Measurements from ENCODE around the gene PTPRD.

The PTPRD gene

DNA sequence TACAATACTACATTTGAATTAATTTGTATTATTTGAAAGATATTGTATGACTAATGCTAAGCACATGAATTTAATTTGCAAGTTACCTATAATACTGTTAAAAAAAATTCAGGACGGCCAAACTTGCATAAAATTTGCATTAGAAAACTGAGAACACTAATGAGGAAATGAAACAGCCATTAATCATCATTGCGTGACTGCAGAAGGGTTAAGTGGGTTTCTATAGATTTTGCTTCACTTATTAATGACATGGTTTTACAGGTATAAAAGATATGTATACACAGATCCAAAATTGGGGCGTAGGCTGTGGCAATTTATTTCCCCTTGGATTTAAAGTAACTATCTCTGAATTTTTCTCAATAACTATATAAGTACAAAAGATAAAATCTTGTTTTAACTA, 882.6 kb downstream of the PTPRD start:
- no peak for DNase-seq

DNA sequence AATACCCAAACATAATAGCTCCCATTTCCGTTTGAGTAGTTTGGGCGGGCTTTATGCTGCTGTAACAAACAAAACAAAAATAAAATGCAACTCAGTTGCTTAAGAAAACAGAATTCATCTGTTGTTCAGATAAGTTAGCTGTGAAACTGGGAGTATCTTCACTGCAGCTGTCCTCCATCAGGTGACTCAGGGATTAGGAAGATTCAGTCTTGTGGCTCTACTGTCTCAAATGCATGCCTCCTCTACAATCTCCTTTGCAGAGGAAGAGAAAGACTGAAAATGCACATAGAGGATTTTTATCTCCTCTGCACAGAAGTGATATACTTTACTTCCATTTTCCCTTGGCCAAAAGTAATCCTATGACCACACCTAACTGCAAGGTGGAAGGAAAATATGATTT, 883.7 kb downstream of the PTPRD start:
- DNase-seq, result no peak

DNA sequence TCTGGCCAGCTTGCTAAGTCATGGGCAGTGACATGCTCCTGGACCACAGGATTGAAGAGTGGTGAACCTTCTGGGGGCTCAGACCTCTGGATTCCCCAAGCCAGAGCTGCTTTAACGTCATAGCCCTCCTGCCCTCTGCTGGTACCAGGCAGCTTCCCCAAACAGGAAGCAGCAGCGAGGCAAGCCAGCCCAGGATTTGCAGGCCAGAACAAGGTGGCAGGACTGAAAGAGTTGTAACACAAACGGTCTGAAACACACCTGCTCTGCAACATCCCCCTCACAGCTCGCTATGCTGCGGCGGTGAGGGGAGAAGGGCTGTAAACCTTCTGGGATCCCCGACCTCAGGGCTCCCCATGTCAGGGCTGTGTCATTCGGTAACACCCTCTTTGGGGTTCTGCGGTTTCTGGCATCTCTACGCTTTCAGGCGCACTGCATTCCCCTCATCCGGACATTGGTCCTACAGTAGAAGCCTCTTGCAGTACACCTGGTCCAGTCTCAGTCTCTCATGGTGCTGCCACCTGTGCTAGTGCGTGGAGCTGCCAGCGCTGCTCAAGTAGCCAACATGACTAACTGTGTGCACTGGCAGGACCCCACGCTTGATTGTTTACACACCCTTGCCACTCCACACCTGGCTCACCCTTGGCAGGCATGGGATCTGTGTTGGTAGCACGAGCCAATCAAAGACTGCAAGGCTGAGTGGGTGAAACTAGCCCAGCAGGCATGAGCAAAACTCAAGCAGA, 893.3 kb downstream of the PTPRD start:
- no peak for DNase-seq

- DNase-seq, result no peak
Measured at GRCh38 chr9:9718691-9719090, 894.1 kb downstream of the PTPRD start.

GRCh38 chr9:9679433-9679832, 933.4 kb downstream of the PTPRD start:
- no peak for DNase-seq

DNA sequence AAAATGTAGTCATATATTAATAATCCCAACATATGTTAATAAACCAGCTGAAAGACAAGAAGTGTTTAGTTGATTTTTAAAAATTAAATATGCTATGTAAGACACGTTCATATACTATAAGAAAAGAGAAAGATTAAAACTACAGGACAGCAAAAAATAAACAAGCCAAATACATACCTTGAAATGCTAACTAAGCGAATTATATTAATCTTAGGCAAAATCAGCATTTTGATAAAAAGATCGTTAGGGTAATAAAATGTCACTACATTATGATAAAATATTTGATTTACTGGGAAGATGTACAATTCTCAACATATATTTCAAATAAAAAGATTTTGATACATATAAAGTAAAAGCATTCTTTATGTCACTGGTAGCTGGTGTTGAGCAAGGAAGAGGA, 938.3 kb downstream of the PTPRD start:
- no peak for DNase-seq

- DNase-seq, result no peak
Measured at GRCh38 chr9:9670454-9670853, 942.3 kb downstream of the PTPRD start.

DNA sequence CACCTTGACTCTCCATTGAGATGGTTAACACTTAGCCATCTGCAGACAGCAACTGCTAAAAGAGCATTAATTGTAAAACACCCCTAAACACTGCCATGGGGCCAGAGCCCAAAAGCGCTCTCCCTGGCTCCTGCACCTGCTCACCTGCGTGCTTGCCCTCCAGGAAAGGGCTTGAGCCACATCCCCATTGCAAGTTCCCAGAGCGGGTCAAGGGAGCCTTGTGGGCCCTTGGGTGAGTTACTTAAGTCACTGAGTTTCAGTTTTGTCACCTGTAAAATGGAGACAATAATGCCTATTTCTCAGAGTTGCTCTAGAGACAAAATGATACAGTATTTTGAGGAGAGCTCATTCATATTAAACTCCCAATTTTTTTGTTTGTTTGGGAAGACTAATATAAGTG, 967.8 kb downstream of the PTPRD start:
- no peak for DNase-seq

DNA sequence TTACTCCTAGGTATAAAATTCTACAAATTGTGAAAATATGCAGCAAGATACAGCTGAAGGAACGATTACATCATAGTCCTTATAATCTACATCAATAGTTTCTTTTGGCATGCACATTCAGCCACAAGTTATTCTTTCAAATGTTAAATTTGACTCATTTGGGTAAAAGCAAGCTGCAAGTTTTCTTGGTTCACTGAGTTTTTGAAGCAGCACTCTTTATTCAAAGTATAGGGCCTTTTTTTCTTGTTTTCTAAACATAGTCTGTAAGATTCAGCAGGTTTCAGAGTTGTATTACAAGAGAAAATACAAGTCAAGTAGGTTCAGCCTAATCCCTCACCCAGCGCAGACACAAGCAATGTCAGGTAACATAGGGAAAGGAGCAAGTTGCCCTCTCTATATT, 981.5 kb downstream of the PTPRD start:
- DNase-seq, result no peak

GRCh38 chr9:9625248-9625647, 987.6 kb downstream of the PTPRD start:
- no peak for DNase-seq

GRCh38 chr9:9623506-9623905, 989.3 kb downstream of the PTPRD start:
- DNase-seq, result no peak

- DNase-seq, result no peak
Measured at GRCh38 chr9:9621355-9621940, 991.4 kb downstream of the PTPRD start.

DNA sequence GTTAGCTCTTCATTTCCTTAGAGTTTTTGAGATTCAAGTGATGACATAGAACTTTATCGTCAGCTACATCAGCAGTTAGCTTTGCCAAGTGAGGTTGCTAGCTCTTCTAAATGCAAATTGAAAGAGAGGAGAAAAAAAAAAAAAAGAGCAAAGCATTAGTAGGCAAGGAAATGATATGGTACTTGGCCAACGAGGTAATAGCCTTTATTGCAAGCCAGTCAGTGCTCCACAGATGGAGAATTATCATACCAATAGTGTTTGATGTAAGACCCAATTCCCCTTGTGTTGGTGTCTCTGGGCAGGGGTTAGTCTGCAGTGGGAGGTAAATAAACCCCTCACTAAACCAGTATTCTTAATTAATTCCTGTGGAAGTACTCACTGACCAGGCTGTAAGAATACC, 992.1 kb downstream of the PTPRD start:
- DNase-seq, result no peak

DNA sequence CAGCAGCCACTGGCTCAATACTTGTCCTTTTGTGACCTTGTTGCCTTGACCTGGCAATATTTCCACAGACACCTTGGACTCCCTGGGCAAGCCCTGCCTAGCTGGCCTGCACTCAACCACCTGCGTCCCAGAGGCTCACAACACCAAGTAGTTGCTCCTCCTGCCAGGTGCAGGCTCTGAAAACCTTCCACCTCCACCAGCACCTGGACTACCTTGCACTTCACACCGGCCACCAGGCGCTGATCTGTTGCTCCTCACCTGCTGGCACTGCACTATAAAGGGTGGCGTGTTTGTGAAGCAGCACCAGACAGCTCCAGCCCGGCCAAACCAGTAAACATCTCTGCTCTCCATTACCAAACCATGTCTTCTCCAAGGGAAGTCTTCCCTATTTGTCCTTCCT, 997.7 kb downstream of the PTPRD start:
- no peak for DNase-seq

DNA sequence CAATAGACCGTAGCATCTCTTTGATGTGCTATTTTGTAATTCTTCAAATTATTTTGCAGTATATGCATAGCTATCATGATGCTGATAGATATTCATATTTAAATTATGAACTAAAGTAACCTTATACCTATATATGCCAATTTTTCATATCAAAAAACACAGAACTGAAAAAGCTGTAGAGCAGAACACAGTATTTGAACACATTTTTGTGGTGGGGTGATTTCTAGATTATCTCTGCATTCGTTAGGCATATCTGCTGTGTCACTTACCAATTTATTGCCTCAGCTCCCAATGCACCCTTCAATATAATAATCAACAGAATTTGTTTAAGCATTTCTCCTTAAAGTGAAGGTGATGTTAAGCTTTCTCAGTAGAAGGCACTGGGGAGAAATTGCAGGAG, 998.2 kb downstream of the PTPRD start:
- no peak for DNase-seq

- DNase-seq, result no peak
Measured at GRCh38 chr9:9612755-9613154, 1000.0 kb downstream of the PTPRD start.

DNA sequence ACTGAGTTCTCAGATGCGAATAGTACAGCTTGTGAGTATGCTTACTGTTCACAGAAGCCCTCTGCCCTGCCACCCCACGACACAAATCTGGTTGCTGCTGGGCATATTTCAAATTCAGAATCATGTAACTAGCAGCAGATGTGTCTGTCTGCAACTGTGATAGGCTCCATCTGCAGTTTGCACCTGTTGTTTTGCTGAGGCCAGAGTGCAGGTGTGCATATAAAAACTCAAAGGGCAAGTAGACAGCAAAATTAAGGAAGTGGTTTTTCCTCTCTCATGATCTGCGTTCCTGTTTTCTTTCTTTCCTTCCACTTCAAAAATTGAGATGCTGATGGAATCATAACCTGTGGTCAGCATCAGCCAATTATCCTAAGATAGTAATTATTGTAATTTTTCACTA, 1000.5 kb downstream of the PTPRD start:
- DNase-seq, result no peak

DNA sequence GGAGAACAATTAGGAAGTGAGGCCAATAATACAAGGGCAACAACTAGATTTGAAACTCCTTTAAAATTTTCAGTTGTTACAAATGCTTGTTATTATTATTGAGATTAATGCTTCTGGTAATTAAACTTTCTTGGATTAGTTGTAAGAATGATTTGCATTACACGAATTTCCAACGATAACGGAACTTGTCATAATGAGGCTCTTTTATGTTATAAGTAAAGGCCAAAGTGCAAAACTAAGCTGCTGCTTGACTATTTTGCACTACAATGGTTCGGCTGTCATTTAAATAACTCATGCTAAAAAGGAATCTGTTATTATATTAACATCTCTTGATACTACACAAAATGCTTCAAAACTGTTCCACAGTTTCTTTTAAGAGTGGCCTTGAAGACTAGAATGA, 1007.1 kb downstream of the PTPRD start:
- DNase-seq, result no peak

DNA sequence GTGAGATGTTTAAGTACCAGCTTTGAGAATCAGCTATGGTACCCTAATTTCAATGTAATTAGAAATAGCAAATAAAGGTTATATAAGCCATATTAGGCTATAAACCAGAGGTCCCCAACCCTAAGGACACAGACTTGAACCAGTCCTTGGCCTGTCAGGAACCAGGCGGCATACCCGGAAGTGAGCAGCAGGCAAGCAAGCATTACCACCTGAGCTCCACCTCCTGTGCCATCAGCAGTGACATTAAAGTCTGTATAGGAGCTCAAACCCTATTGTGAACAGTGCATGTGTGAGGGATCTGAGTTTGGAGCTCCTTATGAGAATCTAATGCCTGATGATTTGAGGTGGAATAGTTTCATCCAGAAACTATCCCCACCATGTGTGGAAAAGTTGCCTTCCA, 1009.5 kb downstream of the PTPRD start:
- DNase-seq, result no peak

DNA sequence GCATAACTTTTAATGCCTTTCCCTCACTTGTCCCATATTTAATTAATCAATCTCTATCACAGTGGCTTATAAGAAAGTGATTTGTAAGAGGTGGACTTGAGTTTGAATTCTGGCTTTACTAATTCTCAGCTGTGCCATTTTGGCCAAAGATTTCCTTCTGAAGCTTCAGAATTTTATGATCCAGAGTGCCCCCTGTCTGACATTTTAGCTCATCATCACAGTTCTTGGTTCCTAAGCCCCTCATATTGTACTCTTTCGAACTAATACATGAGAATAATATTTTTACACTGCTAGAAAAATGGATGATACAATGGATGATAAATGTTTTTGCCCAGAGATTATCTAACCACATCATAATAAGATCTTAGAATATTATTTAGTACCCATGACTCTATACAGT, 1014.1 kb downstream of the PTPRD start:
- DNase-seq, result no peak

GRCh38 chr9:9592104-9592503, 1020.7 kb downstream of the PTPRD start:
- no peak for DNase-seq

GRCh38 chr9:9585920-9586319, 1026.9 kb downstream of the PTPRD start:
- DNase-seq, result no peak

DNA sequence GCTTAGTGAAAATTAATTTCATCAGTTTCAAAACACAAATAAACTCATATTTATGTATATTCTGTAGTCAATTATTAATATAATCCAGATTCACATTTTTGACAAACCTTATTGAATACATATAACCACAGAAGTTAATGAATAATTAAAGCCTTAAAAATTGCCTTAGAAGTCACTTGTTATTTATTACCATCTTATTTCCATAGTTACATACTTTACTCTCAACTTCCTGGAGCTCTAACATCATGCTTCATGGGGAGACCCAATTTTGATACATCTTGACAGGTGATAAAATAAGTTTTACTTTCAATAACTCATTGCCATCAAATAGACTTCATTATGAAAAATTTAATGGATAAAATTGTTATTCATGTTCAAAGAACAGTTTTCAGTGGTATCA, 1038.7 kb downstream of the PTPRD start:
- no peak for DNase-seq

- no peak for DNase-seq
Measured at GRCh38 chr9:9565700-9566099, 1047.1 kb downstream of the PTPRD start.

DNA sequence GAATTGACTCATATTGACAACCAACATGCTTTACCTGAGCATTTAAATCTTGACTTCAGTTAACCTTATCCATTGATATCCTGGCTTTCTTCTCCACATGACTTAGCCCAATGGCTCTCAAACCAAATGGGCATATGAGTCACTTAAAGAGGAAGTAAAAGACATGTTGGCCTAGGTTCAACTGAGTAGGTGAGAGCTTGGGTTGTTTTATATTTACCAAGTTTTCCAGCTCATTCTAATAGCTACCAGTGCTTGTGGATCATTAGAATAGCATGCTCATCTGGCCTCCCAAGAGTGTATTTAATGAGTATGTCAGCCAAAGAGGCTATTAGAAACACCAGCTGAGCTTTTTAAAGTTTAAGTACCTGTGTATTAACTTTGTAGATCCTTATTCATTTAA, 1049.0 kb downstream of the PTPRD start:
- DNase-seq, result no peak
